ENCODE measurements around the gene GRK5.

GRK5 gene

GRCh38 chr10:119409385-119409784 is 202.0 kb downstream of the GRK5 start:
- no peak for DNase-seq

DNA sequence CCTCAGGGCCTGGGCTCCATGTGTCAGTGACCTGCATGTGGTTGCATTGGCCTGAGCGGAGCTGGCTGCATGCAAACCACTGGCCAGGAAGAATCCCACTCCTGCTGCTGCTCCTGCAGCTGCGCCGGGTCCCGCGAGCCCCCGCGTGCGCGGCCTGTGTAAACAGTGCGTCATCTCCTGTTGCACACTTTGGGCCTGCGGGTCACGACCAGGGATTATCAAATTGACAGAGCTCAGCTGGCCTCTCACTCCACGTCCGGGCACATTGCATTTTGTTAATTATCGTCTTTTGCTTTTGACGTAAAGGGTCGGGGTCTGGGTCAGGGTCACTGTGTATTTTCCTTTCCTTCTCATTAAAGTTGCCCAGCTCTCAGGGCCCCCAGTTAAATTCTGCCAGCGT is 202.5 kb downstream of the GRK5 start:
- no peak for DNase-seq

DNA sequence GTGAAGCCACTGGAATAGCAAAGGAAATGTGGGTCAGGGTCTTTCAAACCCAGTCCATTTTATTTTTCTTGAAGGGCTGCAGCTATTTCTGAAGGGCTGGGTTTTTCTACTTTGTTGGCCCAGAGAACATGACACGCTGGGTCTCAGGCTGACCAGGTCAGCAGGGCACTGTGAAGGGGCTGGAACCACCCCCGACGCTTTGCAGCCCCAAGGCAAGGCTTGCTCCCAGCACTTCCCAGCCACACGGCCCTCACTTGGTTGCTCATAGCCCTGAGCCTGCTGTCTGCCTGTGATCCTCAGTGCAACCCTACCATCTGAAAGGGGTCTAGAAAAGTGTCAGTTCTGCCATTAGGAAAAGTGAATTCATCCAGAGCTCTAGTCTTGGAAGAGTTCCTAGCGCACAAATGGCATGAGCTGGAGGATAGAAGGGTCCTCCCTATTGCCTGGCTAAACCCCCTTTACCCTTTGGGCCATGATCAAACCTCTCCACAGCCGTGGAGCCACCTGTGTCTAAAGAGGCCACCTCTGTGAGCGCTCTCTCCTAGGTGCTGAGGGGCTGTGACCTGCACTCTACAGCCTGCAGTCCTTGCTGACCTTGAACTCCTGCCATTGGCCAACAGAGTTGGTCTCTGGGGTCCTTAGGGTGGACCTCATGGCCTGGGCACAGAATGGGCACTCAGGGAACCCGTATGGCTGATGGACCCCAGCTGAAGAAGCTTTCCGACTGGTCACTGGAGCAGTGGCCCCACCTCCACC is 203.2 kb downstream of the GRK5 start:
- no peak for DNase-seq

GRCh38 chr10:119412244-119413092 is 205.1 kb downstream of the GRK5 start:
- DNase-seq = no peak

GRCh38 chr10:119413093-119413453 is 205.7 kb downstream of the GRK5 start:
- no peak for DNase-seq

- no peak for DNase-seq
These were observed 206.2 kb downstream of the GRK5 start for GRCh38 chr10:119413471-119414080.

GRCh38 chr10:119414081-119414611 is 206.8 kb downstream of the GRK5 start:
- DNase-seq = no peak

GRCh38 chr10:119415121-119415520 is 207.8 kb downstream of the GRK5 start:
- DNase-seq = no peak

DNA sequence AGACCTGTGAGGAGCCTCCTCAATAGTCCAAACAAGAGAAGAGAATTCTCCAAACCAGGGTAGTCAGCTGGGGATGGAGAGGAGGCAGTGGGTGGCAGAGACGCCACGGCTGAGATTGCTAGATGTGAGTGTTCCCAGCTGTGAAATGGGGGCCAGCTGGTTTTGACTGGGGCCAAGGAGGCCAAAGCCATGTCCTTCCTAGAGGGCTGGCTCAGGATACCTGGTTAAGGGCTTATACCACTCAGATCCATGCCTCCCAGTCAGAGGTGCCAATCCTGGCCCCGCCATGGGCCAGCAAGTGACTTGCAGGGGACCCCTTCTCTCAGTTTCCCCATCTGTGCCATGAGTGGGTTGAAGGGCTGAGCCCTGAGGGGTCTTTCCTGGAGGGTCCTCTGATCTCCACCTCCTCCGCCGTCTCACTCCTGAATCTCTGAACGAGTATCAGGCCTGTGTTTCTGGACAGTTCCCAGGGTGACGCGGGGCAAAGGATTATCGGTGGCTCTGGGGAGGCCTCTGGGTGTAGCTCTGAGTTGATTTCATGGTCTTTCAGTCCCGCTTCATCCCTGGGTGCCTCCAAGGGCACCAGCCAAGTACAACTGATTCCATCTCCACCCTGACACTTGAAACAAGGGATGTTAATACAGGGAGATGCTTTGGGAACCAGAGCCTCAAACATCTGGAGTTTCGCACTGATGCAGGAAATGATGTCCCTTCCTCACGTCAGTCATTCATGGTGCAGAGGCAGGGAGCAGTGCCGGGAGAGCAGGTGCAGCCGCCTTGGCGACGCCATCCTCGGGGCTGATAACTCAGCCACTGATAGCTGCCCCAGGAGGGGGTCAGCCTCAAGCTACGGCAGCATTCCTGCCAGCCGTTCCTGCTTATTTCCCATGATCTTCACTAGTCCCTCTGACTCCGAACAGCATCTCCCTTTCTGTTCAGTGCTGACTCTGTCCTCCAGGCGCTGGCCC is 208.4 kb downstream of the GRK5 start:
- no peak for DNase-seq

- peak; percentile 23 to 66 (median 55) for DNase-seq
These were observed 209.5 kb downstream of the GRK5 start for GRCh38 chr10:119416855-119417254.

DNA sequence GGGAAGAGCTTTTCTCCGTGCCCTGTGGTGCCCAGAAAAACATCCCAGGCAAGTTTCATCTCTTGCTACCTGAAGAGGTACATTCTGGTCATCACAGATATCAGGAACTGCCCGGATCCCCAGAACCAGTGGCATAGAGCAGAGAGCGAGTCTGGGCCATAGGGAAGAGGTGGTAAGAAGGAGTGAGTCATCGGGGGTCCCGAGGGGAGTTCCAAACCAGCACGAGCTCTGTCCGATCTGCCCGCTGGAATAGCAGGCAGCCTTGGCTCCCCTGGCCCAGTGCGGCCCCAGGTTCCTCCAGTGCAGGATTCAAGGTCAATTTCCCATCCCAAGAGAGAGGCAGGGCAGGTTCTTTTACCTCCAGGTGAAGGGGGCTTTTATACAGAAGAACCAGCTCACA is 210.5 kb downstream of the GRK5 start:
- no peak for DNase-seq

DNA sequence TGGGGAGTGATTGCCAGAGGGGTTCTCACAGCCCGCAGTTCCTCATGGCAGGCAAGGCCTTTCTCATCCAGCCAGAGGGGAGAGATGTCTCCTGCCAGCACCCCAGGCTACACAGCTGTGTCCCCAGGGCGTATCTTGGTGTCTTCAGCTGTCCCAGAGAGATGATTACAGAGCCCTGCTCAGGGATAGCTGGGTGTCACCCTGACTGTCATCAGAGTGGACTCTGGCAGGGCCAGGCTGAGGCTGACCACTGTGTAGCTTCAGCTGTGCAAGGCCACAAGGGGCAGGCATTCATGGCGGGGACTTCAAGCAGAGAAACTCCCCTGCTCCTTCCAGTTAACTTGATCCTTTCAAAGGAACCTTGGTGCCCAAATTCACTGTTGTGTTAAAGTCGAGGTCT is 211.0 kb downstream of the GRK5 start:
- no peak for DNase-seq

GRCh38 chr10:119419931-119420330 is 212.6 kb downstream of the GRK5 start:
- no peak for DNase-seq

- DNase-seq = no peak
These were observed 213.8 kb downstream of the GRK5 start for GRCh38 chr10:119420950-119421875.

DNA sequence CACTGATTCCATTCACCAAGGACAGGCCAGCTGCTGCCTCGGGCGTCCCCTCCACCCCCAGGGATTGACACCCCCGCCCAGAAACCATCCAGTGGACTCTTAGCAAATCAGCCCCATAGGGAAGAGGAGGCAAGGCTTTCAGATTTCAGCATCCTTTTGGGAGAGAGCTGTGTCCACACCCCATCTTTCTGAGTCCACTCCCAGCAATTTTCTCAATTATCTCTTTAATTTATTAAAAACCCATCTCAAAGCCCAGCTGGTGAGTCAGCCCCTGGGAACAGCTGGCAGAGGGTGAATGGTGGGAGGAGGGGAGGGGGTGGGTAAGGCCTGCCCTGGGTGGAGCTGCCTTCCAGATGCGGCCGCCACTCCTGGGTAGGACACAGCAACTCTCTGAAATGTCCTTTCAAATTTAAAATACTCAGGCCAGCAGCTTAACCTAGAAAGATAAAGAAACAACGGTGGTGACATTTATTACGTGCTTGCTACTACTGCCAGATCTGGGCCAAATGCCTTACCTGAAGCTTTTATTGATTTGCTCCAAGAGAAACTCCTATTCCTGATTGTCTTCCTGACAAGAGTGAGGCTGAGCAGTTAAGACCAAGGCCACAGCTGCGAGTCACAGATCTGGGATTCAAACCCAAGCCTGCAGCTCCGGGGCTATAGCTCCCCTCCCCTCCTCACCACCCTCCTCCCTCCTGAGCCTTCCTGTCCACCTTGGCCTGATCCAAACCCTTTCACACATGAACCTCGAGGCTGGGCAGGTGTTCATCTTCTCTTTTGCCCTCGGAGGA is 214.7 kb downstream of the GRK5 start:
- DNase-seq = no peak

DNA sequence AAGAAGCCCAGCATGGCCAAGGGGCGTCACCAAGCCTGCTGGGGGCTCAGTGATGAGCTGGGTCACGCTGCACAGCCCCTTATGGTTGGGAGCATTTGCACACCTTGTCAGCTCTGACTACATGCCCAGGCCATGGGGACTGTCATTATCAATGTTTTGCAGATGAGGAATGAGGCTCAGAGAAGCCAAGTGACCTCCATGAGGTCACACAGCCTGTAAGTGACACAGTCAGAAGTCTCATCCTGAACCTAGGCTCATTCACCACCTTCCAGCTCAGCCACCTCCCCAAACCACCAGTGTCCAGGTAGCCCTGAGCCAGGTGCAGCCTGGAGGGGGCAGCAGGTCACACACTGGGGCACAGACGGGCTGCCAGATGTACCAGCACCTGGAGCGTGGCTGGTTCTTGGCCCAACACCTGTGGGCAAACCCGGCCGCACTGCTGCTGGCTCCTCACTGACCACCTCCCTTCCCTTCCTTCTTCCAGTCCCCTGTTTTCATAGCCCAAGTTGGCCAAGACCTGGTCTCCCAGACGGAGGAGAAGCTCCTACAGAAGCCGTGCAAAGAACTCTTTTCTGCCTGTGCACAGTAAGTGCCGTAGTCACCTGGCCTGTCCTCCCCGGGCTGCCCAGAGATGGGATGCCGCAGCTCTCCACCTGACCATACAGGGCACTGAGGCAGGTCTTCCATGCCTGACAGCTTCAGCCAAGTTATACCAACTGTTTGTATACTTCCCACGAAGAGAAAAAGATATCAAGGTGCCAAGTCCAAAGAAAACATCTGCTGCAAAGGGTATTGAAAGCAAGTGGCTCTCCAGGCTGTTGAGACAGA is 215.5 kb downstream of the GRK5 start:
- DNase-seq = no peak

DNA sequence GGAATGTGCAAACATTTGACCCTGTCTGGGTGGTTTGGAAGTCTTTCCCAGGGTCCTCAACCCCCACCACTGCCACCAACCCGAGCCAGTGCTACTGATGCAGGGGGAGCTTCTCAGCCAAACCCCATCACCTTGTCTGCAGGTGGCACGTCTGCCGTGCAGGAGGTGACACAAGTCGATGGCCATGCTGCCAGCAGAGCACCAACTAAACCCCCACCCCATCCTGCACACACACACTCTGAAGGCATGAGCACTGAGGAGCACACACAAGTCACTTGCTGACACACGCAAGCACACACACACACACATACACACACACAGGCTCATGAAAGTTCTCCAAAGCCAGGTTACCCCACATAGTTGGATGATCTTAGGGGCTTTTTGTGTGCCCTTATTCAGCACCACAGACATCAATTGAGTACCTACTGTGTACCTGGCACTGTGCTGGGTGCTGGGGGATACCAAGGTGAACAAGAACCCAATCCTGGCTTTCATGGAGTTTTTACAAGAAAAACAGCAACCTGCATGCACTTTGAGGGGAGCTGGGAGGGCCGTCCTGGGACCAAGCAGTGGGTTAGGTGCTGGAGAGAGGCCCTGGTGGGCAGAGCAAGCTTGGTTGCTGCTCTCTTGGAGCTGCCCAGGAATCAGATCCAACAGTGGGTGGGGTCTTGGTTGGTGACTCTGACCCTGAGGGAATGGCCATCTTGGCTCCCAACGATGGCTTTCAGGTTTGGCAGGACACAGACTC is 216.3 kb downstream of the GRK5 start:
- DNase-seq = no peak

DNA sequence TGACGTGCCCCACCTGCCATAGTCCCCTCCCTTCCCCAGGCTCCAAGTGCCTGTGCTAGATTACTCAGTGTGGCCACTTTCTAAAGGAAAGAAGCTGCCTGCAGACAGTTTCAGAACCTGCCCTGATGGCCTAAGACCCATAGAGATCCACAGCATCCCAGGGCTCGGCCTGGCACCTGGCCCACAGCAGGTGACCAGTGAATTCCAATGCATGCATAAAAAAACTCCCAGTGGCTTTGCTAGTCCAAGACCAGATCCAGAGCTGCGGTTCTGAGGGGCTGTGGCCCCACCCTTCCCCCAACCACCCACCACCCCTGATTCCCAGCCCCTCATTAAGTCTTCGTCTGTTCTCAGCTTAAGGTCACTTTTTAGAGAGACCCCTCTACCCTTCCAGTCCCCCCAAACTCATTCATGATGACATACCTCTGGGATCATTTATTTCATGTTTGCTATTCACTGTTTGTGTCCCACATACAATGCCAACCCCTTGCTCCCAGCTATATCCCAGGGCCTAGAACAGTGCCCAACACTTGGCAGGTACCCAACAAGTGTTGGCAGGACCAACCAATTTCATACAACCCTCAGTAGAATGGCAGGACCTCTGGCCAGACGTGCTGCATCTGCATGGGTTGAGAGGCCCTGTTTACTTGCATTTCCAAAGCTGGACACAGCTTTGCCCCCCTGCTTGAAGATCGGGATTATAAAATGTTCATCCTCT is 217.0 kb downstream of the GRK5 start:
- DNase-seq = no peak
